Stomach (tissue), 4 donors: Measurements from ENCODE around the gene PKP4.

Experiments used
- POLR2AphosphoS5 ChIP-seq, 3 donors: sonication (generic); formaldehyde crosslinking; IDR thresholded peaks; one replicate each; pipeline ENCODE4 v1.6.1; 2016; ENCODE audit warnings: antibody characterized with exemption in 3 of 3
- TF ChIP-seq, protein P1 (sequence below), 7 experiments: fragments of 450-650 bp in 4 of 7; fragments of 200-600 bp in 3 of 7; sonication (generic) in 3 of 7; IDR thresholded peaks; one replicate each; pipeline ENCODE4 v1.5.1; 2016 to 2019; ENCODE audit warnings: antibody characterized with exemption in 7 of 7, control low read depth in 2 of 7, mild to moderate bottlenecking in 1 of 7

DNA sequence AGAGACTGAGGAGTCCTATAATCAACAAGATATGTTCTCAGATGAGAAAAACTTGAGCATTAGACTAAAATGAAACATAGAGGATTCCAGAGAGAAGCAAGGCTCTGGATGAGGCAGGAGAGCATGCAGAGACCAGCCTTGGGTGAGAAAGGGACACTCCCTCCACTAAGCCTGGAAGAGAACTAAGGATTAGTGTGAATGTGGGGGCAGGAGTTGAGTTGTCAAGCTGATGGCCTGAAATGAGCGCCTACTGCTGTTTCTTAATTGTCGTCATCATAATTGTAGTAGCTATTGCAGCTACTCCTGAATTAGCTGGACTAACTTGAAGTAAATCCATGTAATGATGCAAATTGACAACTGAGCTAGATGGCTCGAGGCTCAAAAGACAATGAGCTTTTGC is 114.1 kb downstream of the PKP4 start:
- TF ChIP-seq, protein P1, sequence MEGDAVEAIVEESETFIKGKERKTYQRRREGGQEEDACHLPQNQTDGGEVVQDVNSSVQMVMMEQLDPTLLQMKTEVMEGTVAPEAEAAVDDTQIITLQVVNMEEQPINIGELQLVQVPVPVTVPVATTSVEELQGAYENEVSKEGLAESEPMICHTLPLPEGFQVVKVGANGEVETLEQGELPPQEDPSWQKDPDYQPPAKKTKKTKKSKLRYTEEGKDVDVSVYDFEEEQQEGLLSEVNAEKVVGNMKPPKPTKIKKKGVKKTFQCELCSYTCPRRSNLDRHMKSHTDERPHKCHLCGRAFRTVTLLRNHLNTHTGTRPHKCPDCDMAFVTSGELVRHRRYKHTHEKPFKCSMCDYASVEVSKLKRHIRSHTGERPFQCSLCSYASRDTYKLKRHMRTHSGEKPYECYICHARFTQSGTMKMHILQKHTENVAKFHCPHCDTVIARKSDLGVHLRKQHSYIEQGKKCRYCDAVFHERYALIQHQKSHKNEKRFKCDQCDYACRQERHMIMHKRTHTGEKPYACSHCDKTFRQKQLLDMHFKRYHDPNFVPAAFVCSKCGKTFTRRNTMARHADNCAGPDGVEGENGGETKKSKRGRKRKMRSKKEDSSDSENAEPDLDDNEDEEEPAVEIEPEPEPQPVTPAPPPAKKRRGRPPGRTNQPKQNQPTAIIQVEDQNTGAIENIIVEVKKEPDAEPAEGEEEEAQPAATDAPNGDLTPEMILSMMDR (IDR thresholded peaks at IDR 0.05) = no peak
- TF ChIP-seq POLR2AphosphoS5 (IDR thresholded peaks at IDR 0.05) = no peak
